GM10266 (cell line): ENCODE measurements around the gene MGMT.

Source experiments
- DNase-seq: peaks from one replicate; pipeline ENCODE4 v3.0.0; 2012; ENCODE audit errors: extremely low spot score
- TF ChIP-seq, protein P1 (sequence below): IDR thresholded peaks from 2 replicates; pipeline ENCODE4 v1.5.1; 2012; ENCODE audit warnings: mild to moderate bottlenecking, low read depth; ENCODE audit not compliant: control insufficient read depth, insufficient read depth; ENCODE audit errors: missing control alignments

The MGMT gene

DNA sequence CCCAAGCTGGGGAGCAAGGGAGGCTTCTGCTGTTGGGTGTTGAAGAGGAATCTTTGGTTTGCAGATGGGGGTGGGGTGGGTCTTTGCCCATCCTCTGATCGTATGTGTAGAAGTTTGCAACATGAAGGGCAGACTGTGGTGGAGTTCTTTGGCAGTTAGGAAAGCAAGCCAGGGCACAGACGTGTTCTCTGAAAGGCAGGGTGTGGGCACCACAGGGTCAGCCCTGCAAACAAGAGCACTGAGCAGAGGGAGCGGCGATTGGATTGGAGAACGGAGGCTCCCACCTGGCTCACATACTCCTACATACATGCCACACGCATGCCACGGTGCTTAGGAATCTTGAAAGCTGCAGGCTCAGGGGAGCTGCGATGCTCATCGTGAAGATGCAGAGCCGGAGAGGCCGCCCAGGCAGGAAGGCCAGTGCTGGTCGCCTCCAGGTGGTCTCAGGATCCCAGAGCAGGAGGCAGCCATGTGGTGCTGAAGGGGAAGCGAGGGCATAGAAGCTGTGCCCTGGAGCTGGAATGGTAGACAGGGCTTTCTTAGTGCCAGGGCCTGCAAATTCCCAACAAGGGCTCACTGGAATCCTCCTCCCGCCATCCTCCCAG lies 149.0 kb downstream of the MGMT start:
- TF ChIP-seq, protein P1, sequence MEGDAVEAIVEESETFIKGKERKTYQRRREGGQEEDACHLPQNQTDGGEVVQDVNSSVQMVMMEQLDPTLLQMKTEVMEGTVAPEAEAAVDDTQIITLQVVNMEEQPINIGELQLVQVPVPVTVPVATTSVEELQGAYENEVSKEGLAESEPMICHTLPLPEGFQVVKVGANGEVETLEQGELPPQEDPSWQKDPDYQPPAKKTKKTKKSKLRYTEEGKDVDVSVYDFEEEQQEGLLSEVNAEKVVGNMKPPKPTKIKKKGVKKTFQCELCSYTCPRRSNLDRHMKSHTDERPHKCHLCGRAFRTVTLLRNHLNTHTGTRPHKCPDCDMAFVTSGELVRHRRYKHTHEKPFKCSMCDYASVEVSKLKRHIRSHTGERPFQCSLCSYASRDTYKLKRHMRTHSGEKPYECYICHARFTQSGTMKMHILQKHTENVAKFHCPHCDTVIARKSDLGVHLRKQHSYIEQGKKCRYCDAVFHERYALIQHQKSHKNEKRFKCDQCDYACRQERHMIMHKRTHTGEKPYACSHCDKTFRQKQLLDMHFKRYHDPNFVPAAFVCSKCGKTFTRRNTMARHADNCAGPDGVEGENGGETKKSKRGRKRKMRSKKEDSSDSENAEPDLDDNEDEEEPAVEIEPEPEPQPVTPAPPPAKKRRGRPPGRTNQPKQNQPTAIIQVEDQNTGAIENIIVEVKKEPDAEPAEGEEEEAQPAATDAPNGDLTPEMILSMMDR, result no peak
- DNase-seq, result no peak

DNA sequence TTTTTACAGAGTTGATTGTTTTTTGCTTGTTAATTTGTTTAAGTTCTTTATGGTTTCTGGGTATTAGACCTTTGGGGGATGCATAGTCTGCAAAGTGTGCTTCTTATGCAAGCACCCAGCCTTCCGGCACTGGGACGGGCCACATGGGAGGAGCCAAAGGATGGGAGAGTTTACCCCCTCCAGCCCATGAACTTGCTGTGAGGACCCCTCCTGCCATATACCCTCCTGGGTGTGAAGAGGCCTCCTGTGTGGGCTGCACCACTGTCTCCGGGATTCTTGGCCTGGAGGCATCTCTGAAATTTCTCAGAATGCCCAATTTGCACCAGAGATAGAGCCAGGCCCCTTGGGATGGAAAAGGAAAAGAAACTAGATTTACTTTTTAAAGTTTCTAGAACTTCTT lies 150.7 kb downstream of the MGMT start:
- no peak for DNase-seq
- TF ChIP-seq, protein P1, result no peak

DNA sequence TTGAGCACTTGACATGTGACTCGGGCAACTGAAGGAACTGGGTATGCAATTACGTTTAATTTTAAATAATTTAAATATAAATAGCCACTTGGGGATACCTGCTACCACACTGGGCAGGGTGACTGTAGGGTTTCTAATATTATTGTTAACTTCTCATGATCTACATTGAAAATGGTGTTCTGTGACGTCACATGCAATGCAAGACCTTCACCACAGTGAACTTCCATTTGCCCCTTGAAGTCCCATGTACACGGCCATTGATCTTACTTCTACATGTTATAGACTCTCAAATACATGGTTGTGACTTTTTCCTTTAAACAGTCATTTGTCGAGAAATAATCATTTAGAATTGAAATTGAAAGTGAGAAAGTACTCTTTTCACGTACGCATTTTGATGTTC lies 154.0 kb downstream of the MGMT start:
- no peak for DNase-seq
- TF ChIP-seq, protein P1, result no peak

DNA sequence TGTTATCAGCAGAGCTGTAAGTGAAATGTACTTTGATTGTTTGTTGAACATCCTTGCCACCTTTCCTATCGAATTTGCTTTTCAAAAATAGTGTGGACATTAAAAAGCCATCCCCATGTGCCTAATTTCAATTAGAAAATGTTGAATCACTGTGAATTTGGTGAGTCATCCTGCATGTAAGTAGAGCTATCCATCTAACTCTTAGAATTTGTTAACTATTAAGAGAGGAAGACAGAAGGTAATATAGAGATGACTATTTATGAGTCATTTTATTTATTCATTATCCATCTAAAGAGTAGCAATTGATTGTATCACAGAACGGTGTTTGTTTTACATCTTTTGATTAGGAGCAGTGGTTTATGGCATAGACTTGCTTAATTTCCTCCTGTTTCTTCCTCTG lies 154.7 kb downstream of the MGMT start:
- TF ChIP-seq, protein P1, result no peak
- DNase-seq, result no peak

DNA sequence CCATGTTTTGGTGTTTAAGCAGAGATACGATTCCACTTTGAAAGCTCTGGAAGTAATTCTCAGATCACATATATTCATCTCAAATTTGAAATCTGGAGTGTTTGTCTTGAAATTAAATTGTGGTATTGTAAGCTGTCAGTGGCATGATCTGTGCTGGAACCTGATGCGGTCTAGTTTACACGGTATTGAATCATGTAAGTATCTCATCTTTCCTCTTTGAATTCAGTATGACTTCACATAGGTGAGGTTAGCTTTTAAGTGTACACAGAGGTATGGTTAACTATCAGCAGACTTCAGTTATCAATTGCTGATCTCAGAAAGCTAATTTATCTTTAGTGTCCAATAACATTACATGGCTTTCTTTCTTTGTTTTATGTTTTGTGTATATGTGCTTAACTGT lies 155.2 kb downstream of the MGMT start:
- no peak for DNase-seq
- TF ChIP-seq, protein P1, result no peak

DNA sequence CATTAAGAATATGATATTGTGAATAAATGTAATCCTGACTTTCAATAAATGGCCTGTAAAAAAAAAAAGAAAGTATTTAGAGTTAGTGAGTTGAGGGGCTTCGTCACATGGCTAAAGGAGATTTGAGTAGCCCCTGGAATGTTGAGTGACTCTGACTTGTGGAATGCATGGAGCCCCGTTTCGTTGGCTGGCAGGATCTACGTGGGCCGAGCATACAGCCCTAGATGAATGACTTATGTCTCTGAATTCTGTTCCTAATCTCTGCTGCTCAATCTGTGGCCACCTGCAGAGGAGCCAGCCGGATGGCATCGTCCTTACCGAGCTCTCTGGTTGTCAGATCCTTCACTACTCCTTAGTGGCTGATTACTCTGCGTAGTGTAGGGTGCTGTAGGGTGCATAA lies 155.7 kb downstream of the MGMT start:
- TF ChIP-seq, protein P1, result no peak
- no peak for DNase-seq

DNA sequence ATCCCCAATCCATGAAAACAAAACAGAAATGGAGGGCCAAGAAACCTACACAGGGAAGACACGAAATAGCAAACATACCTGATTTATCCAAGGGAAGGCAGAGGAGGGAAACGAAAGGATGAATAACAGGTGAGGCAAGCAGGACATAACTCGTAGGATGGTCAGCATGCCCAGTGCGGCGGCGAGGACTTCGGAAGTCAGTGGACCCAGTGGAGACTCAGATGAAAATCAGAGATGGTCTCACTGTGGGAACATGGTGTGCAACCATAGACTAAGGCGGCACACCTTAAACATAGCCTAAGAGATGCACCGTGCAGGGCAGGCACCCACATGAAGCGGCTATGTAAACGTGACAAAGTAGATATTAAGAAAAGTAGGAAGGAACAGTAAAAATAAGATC lies 157.5 kb downstream of the MGMT start:
- no peak for DNase-seq
- TF ChIP-seq, protein P1, result no peak
